IMR-90 (cell line): ENCODE data around the gene ANK3. TPM values are rescaled to one million over a fixed set of nuclear protein-coding genes. Genes with fewer than 3 reads are reported as not detected.

Experiments used
- ATAC-seq: fragments of 200-7000 bp; cut with Tn5 transposase; 2 replicates; pipeline ENCODE4 v1.9.1; 2020; ENCODE audit warnings: low read depth, mild to moderate bottlenecking, moderate library complexity
- BruUV-seq: library from RNA; stranded (reverse); fragments of 400-500 nt; replicated peaks from 2 replicates; lab custom pipeline; 2021; lab: Mats Ljungman, UMichigan
- CTCF ChIA-PET: fragments of 300-600 bp; formaldehyde crosslinking; extraction: SDS; loops from one replicate; lab custom pipeline; 2021; ENCODE audit warnings: antibody characterized with exemption; lab: Yijun Ruan, JAX
- POLR2A ChIA-PET: fragments of 300-600 bp; sonication (Branson Sonifier 250); formaldehyde crosslinking; loops from one replicate; lab custom pipeline; 2022; ENCODE audit warnings: antibody characterized with exemption; ENCODE audit not compliant: unreplicated experiment; lab: Charles Lee
- DNase-seq: peaks from one replicate; pipeline ENCODE4 v3.0.0; 2013
- H2AFZ ChIP-seq: replicated peaks from 2 replicates; pipeline ENCODE3; 2013; ENCODE audit warnings: low read length, mild to moderate bottlenecking; ENCODE audit not compliant: poor library complexity
- H2AK5ac ChIP-seq: 2 replicates; pipeline ENCODE4 v1.6.1; 2013; ENCODE audit warnings: low read depth, low read length, inconsistent platforms
- H2AK9ac ChIP-seq: replicated peaks from 2 replicates; pipeline ENCODE3; 2013; ENCODE audit warnings: mild to moderate bottlenecking, low read depth, low read length, moderate library complexity; ENCODE audit not compliant: poor library complexity
- H2BK120ac ChIP-seq: 2 replicates; pipeline ENCODE4 v1.6.1; 2013; ENCODE audit warnings: low read depth, low read length, inconsistent platforms
- H2BK15ac ChIP-seq: 3 replicates; pipeline ENCODE4 v1.6.1; 2013; ENCODE audit warnings: low read depth, low read length, inconsistent platforms
- H2BK20ac ChIP-seq: 2 replicates; pipeline ENCODE4 v1.6.1; 2013; ENCODE audit warnings: low read depth, mild to moderate bottlenecking, inconsistent platforms, low read length, moderate library complexity
- H2BK5ac ChIP-seq: 2 replicates; pipeline ENCODE4 v1.6.1; 2013; ENCODE audit warnings: mild to moderate bottlenecking, low read depth, low read length, inconsistent platforms; ENCODE audit not compliant: poor library complexity, severe bottlenecking
- H3K14ac ChIP-seq: replicated peaks from 2 replicates; pipeline ENCODE4 v1.6.1; 2013; ENCODE audit warnings: low read depth, low read length, inconsistent platforms
- H3K18ac ChIP-seq: 2 replicates; pipeline ENCODE4 v1.6.1; 2013; ENCODE audit warnings: low read depth, low read length, control low read depth
- H3K23ac ChIP-seq: 2 replicates; pipeline ENCODE4 v1.6.1; 2013; ENCODE audit warnings: low read depth, low read length, inconsistent platforms
- H3K27ac ChIP-seq: 2 replicates; pipeline ENCODE4 v1.5.1; 2013; ENCODE audit warnings: mild to moderate bottlenecking, control low read depth, low read length; ENCODE audit not compliant: insufficient read depth
- H3K27me3 ChIP-seq: 2 replicates; pipeline ENCODE4 v1.6.1; 2013; ENCODE audit warnings: low read length; ENCODE audit not compliant: control insufficient read depth, insufficient read depth
- H3K36me3 ChIP-seq: 2 replicates; pipeline ENCODE4 v1.6.1; 2013; ENCODE audit warnings: low read length, mixed read lengths; ENCODE audit not compliant: control insufficient read depth, insufficient read depth
- H3K4ac ChIP-seq: 2 replicates; pipeline ENCODE4 v1.6.1; 2013; ENCODE audit warnings: low read depth, low read length, inconsistent platforms
- H3K4me1 ChIP-seq: 2 replicates; pipeline ENCODE4 v1.6.1; 2013; ENCODE audit warnings: low read length, mixed read lengths; ENCODE audit not compliant: control insufficient read depth, insufficient read depth
- H3K4me2 ChIP-seq: 2 replicates; pipeline ENCODE4 v1.6.1; 2013; ENCODE audit warnings: low read depth, mild to moderate bottlenecking, control low read depth, low read length, moderate library complexity
- H3K4me3 ChIP-seq: 2 replicates; pipeline ENCODE4 v1.5.1; 2013; ENCODE audit warnings: low read depth, mild to moderate bottlenecking, control low read depth, low read length, moderate library complexity; ENCODE audit not compliant: insufficient read depth
- H3K56ac ChIP-seq: 2 replicates; pipeline ENCODE4 v1.6.1; 2013; ENCODE audit warnings: low read length, inconsistent platforms; ENCODE audit not compliant: insufficient read depth; ENCODE audit errors: extremely low read depth
- H3K79me1 ChIP-seq, 2 experiments: 2 replicates each; pipeline ENCODE4 v1.6.1; 2013; ENCODE audit warnings: low read length in 2 of 2, inconsistent platforms in 1 of 2, low read depth in 1 of 2
- H3K9ac ChIP-seq: 2 replicates; pipeline ENCODE4 v1.6.1; 2013; ENCODE audit warnings: low read depth, low read length, control low read depth
- H3K9me1 ChIP-seq: 2 replicates; pipeline ENCODE4 v1.6.1; 2013; ENCODE audit warnings: low read length, inconsistent platforms; ENCODE audit not compliant: insufficient read depth
- H3K9me3 ChIP-seq: 2 replicates; pipeline ENCODE4 v1.6.1; 2013; ENCODE audit warnings: low read length; ENCODE audit not compliant: control insufficient read depth, insufficient read depth
- H4K20me1 ChIP-seq: 2 replicates; pipeline ENCODE4 v1.6.1; 2013; ENCODE audit warnings: low read length, inconsistent platforms; ENCODE audit not compliant: insufficient read depth
- H4K5ac ChIP-seq: 2 replicates; pipeline ENCODE4 v1.6.1; 2013; ENCODE audit warnings: mild to moderate bottlenecking, low read depth, low read length, control low read depth
- H4K8ac ChIP-seq, 2 experiments: 2 replicates each; pipeline ENCODE4 v1.6.1; 2013; ENCODE audit warnings: low read depth in 2 of 2, low read length in 2 of 2, control low read depth in 1 of 2, inconsistent platforms in 1 of 2
- H4K91ac ChIP-seq: 2 replicates; pipeline ENCODE4 v1.6.1; 2013; ENCODE audit warnings: low read depth, low read length, inconsistent platforms; ENCODE audit not compliant: insufficient read depth
- CEBPB ChIP-seq: IDR thresholded peaks from 2 replicates; pipeline ENCODE4 v1.6.1; 2012; ENCODE audit warnings: low read depth, low read length, improper control_type of control experiment
- CHD1 ChIP-seq: IDR thresholded peaks from 2 replicates; pipeline ENCODE4 v1.6.1; 2012; ENCODE audit warnings: low read depth, low read length, improper control_type of control experiment
- CTCF ChIP-seq: conservative IDR thresholded peaks from 2 replicates; pipeline ENCODE4 v1.5.1; 2012; ENCODE audit warnings: mild to moderate bottlenecking, low read depth, low read length, improper control_type of control experiment
- ELK1 ChIP-seq: fragments of 150-350 bp; IDR thresholded peaks from 2 replicates; pipeline ENCODE4 v1.6.1; 2016; ENCODE audit warnings: low read depth, mild to moderate bottlenecking, low read length, moderate library complexity, borderline replicate concordance
- FOS ChIP-seq: fragments of 150-350 bp; IDR thresholded peaks from 2 replicates; pipeline ENCODE4 v1.6.1; 2016; ENCODE audit warnings: low read depth, low read length
- MAFK ChIP-seq: IDR thresholded peaks from 2 replicates; pipeline ENCODE4 v1.6.1; 2012; ENCODE audit warnings: low read depth, low read length, improper control_type of control experiment
- MAZ ChIP-seq: IDR thresholded peaks from 2 replicates; pipeline ENCODE4 v1.6.1; 2012; ENCODE audit warnings: low read depth, mild to moderate bottlenecking, low read length, improper control_type of control experiment, moderate library complexity, borderline replicate concordance
- MXI1 ChIP-seq: IDR thresholded peaks from 2 replicates; pipeline ENCODE4 v1.6.1; 2012; ENCODE audit warnings: low read depth, mild to moderate bottlenecking, low read length, moderate library complexity, borderline replicate concordance
- POLR2A ChIP-seq: IDR thresholded peaks from 2 replicates; pipeline ENCODE4 v1.6.1; 2012; ENCODE audit warnings: mild to moderate bottlenecking, low read depth, low read length
- RAD21 ChIP-seq: IDR thresholded peaks from 2 replicates; pipeline ENCODE4 v1.6.1; 2012; ENCODE audit warnings: low read length, improper control_type of control experiment
- RCOR1 ChIP-seq: IDR thresholded peaks from 2 replicates; pipeline ENCODE4 v1.6.1; 2012; ENCODE audit warnings: mild to moderate bottlenecking, low read length, improper control_type of control experiment; ENCODE audit not compliant: insufficient replicate concordance
- RFX5 ChIP-seq: IDR thresholded peaks from 2 replicates; pipeline ENCODE4 v1.8.0; 2012; ENCODE audit warnings: low read depth, mild to moderate bottlenecking, low read length, moderate library complexity
- SMC3 ChIP-seq: fragments of 150-350 bp; IDR thresholded peaks from 2 replicates; pipeline ENCODE4 v1.6.1; 2016; ENCODE audit warnings: low read depth, mild to moderate bottlenecking, antibody characterized with exemption, low read length, moderate library complexity
- USF2 ChIP-seq: fragments of 150-350 bp; IDR thresholded peaks from 2 replicates; pipeline ENCODE4 v1.6.1; 2017; ENCODE audit warnings: mild to moderate bottlenecking, antibody characterized with exemption, low read length, low read depth
- dilution Hi-C: fragments of 300-500 bp; cut with HindIII; formaldehyde crosslinking; loops from one replicate; pipeline ENCODE4 v1.14.3; 2018; ENCODE audit warnings: low sequenced_read_pairs; ENCODE audit not compliant: unreplicated experiment
- in situ Hi-C: fragments of 300-500 bp; cut with MboI; formaldehyde crosslinking; loops from 3 replicates; pipeline ENCODE4 v1.14.3; 2019; ENCODE audit warnings: low sequenced_read_pairs, inconsistent platforms, mixed read lengths
- intact Hi-C: fragments of 100-400 bp; cut with micrococcal nuclease; formaldehyde crosslinking; loops from 2 replicates; pipeline ENCODE4 v1.10.0; 2022
- polyA plus RNA-seq, 3 experiments: library from polyadenylated mRNA; depleted of rRNA; stranded (reverse); fragments of >200 nt; gene quantifications; 2 replicates each; pipeline ENCODE4 v1.2.3, GENCODE V29; 2012; ENCODE audit warnings: low replicate concordance in 1 of 3
- total RNA-seq: library from RNA; depleted of rRNA; stranded (reverse); fragments of >200 nt; gene quantifications from 2 replicates; pipeline ENCODE4 v1.2.3, GENCODE V29; 2012

Gene ANK3
- total and polyA plus RNA-seq, 2 of the 4 experiments (the other 2 are of a cell fraction): 0.63 to 1.8 TPM

- TF ChIP-seq USF2 (no peak), RFX5 (no peak), RCOR1 (no peak), ELK1 (no peak), POLR2A (no peak), MAFK (no peak), CHD1 (no peak), CTCF (peak; percentile 37; the same call in 1 of the 2 replicates), FOS (no peak), MAZ (no peak), MXI1 (no peak), RAD21 (peak; percentile 48), SMC3 (no peak), CEBPB (no peak)
- Histone ChIP-seq H2BK15ac (no peak overlapping the region), H4K5ac (no peak overlapping the region), H3K79me1 (no peaks in the 10 kb centered on the region), H3K14ac (no peak overlapping the region), H2BK20ac (no peak overlapping the region), H3K9ac (no peak overlapping the region), H2AK9ac (no peak overlapping the region), H3K4me1 (peaks cover 5% of the 10 kb centered on the region; the same call in 1 of the 2 replicates), H2AFZ (no peak overlapping the region), H3K23ac (no peak overlapping the region), H3K9me3 (no peaks in the 10 kb centered on the region), H3K27ac (no peak overlapping the region), H3K27me3 (no peaks in the 10 kb centered on the region), H3K56ac (no peak overlapping the region), H3K36me3 (no peaks in the 10 kb centered on the region), H4K8ac (no peak overlapping the region), H2AK5ac (no peak overlapping the region), H2BK5ac (no peak overlapping the region), H4K20me1 (no peaks in the 10 kb centered on the region), H3K4me3 (no peak overlapping the region), H3K18ac (no peak overlapping the region), H3K9me1 (peaks cover 3% of the 10 kb centered on the region; the same call in 1 of the 2 replicates), H4K91ac (no peak overlapping the region), H2BK120ac (no peak overlapping the region; the same call in 1 of the 2 replicates), H3K4ac (no peak overlapping the region), H3K4me2 (no peak overlapping the region)
- no peak; the same call in 1 of the 2 replicates for ATAC-seq
- intact Hi-C loops (loop anchor here (5.0 kb wide), 2 partner anchors 221 to 421 kb away; no protein-coding TSS in a partner anchor), in situ Hi-C loops (loop anchor here (25.0 kb wide), 1 partner anchor 411 kb away; no protein-coding TSS in a partner anchor), dilution Hi-C loops (no loop called here)
- no TSS peak for BruUV-seq
- POLR2A ChIA-PET: no interaction called here
- CTCF ChIA-PET: interaction anchor here (1.0 kb wide), 1 partner anchor 142 kb away, joined by 3 read pairs; the partner anchor contains the start of gene CCDC6
- DNase-seq: no peak
Observed at GRCh38 chr10:60048091-60048501, 341.6 kb downstream of the ANK3 start.
